ENCODE measurements around the gene GOPC.

The GOPC gene

GRCh38 chr6:117617210-117618035 is 15.1 kb upstream of the GOPC start:
- H3K36me3 ChIP-seq (replicated peaks; ENCODE audit: insufficient read depth, low read length) = no peaks in the 10 kb centered on the region
- TF ChIP-seq EZH2 (optimal IDR thresholded peaks at IDR 0.05; ENCODE audit: low read depth, low read length) (no peak), EZH2phosphoT487 (IDR thresholded peaks at IDR 0.05; ENCODE audit: low read length) (no peak), CTCF (IDR thresholded peaks at IDR 0.05; ENCODE audit: low read length) (no peak)
- no peaks in the 10 kb centered on the region for H3K27me3 ChIP-seq (replicated peaks; ENCODE audit: insufficient read depth, low read length)
- H3K27ac ChIP-seq (ENCODE audit: low read length) = no peak overlapping the region
- no peaks in the 10 kb centered on the region for H3K9me2 ChIP-seq (replicated peaks; ENCODE audit: insufficient read depth, low read length)
- H4K20me1 ChIP-seq (ENCODE audit: insufficient read depth, low read length) = no peaks in the 10 kb centered on the region
- H3K9me3 ChIP-seq (replicated peaks; ENCODE audit: insufficient read depth, low read length) = no peaks in the 10 kb centered on the region
- H2AFZ ChIP-seq (ENCODE audit: low read length) = no peak overlapping the region
- no peak overlapping the region for H3K4me3 ChIP-seq (ENCODE audit: low read length)
- no peaks in the 10 kb centered on the region for H3F3A ChIP-seq (ENCODE audit: insufficient read depth, low read length)
- no peak for DNase-seq
- no peak overlapping the region for H3K9ac ChIP-seq (ENCODE audit: low read length)
- no peaks in the 10 kb centered on the region for H3K4me1 ChIP-seq (ENCODE audit: low read length)
- no peaks in the 10 kb centered on the region for H3K79me2 ChIP-seq (ENCODE audit: low read length)
- no peak overlapping the region for H3K4me2 ChIP-seq (ENCODE audit: low read depth, low read length)

GRCh38 chr6:117616391-117617209 is 14.3 kb upstream of the GOPC start:
- no peak overlapping the region for H3K27ac ChIP-seq (ENCODE audit: low read length)
- H3K9me2 ChIP-seq (replicated peaks; ENCODE audit: insufficient read depth, low read length) = no peaks in the 10 kb centered on the region
- no peak for TF ChIP-seq CTCF (IDR thresholded peaks at IDR 0.05; ENCODE audit: low read length)
- TF ChIP-seq EZH2phosphoT487 (IDR thresholded peaks at IDR 0.05; ENCODE audit: low read length) = no peak
- no peak for TF ChIP-seq EZH2 (optimal IDR thresholded peaks at IDR 0.05; ENCODE audit: low read depth, low read length)
- H2AFZ ChIP-seq (ENCODE audit: low read length) = no peak overlapping the region
- H3K9me3 ChIP-seq (replicated peaks; ENCODE audit: insufficient read depth, low read length) = no peaks in the 10 kb centered on the region
- no peaks in the 10 kb centered on the region for H3K79me2 ChIP-seq (ENCODE audit: low read length)
- H4K20me1 ChIP-seq (ENCODE audit: insufficient read depth, low read length) = no peaks in the 10 kb centered on the region
- no peaks in the 10 kb centered on the region for H3K36me3 ChIP-seq (replicated peaks; ENCODE audit: insufficient read depth, low read length)
- H3K4me2 ChIP-seq (ENCODE audit: low read depth, low read length) = no peak overlapping the region
- H3K27me3 ChIP-seq (replicated peaks; ENCODE audit: insufficient read depth, low read length) = no peaks in the 10 kb centered on the region
- no peak overlapping the region for H3K9ac ChIP-seq (ENCODE audit: low read length)
- no peaks in the 10 kb centered on the region for H3K4me1 ChIP-seq (ENCODE audit: low read length)
- no peak overlapping the region for H3K4me3 ChIP-seq (ENCODE audit: low read length)
- no peak for DNase-seq
- no peaks in the 10 kb centered on the region for H3F3A ChIP-seq (ENCODE audit: insufficient read depth, low read length)

GRCh38 chr6:117615750-117616390 is 13.6 kb upstream of the GOPC start:
- Histone ChIP-seq H3K4me1 (ENCODE audit: low read length) (no peaks in the 10 kb centered on the region), H2AFZ (ENCODE audit: low read length) (no peak overlapping the region), H3K79me2 (ENCODE audit: low read length) (no peaks in the 10 kb centered on the region), H3K9ac (ENCODE audit: low read length) (no peak overlapping the region), H3K27me3 (replicated peaks; ENCODE audit: insufficient read depth, low read length) (no peaks in the 10 kb centered on the region), H3K27ac (ENCODE audit: low read length) (no peak overlapping the region), H3K36me3 (replicated peaks; ENCODE audit: insufficient read depth, low read length) (no peaks in the 10 kb centered on the region), H3K4me3 (ENCODE audit: low read length) (no peak overlapping the region), H3F3A (ENCODE audit: insufficient read depth, low read length) (no peaks in the 10 kb centered on the region), H4K20me1 (ENCODE audit: insufficient read depth, low read length) (no peaks in the 10 kb centered on the region), H3K4me2 (ENCODE audit: low read depth, low read length) (no peak overlapping the region), H3K9me3 (replicated peaks; ENCODE audit: insufficient read depth, low read length) (no peaks in the 10 kb centered on the region), H3K9me2 (replicated peaks; ENCODE audit: insufficient read depth, low read length) (no peaks in the 10 kb centered on the region)
- TF ChIP-seq EZH2phosphoT487 (IDR thresholded peaks at IDR 0.05; ENCODE audit: low read length) = no peak
- TF ChIP-seq CTCF (IDR thresholded peaks at IDR 0.05; ENCODE audit: low read length) = no peak
- TF ChIP-seq EZH2 (optimal IDR thresholded peaks at IDR 0.05; ENCODE audit: low read depth, low read length) = no peak
- no peak for DNase-seq

Data from MM.1S (cell line).